H1 (cell line): Measurements from ENCODE around the gene ADRB1. TPM values are rescaled to one million over a fixed set of nuclear protein-coding genes. Genes with fewer than 3 reads are reported as not detected.

Experiments
- CTCF ChIA-PET: fragments of 300-600 bp; sonication (Branson Sonifier 250); formaldehyde crosslinking; loops from one replicate; lab custom pipeline; 2021; ENCODE audit not compliant: partially characterized antibody; lab: Charles Lee
- POLR2A ChIA-PET: fragments of 300-600 bp; sonication (Branson Sonifier 250); formaldehyde crosslinking; loops from one replicate; lab custom pipeline; 2021; ENCODE audit warnings: inconsistent platforms; ENCODE audit not compliant: partially characterized antibody; lab: Charles Lee
- DNase-seq, 2 experiments: peaks; one replicate each; pipeline versions ENCODE4 v3.0.0 to v3.0.0-alpha.2; 2010 to 2022; ENCODE audit warnings: low spot score in 2 of 2, low read depth in 1 of 2, mixed read lengths in 1 of 2
- FAIRE-seq: peaks from 2 replicates; lab custom pipeline; 2011; peaks lifted over from hg19 to GRCh38; lab: Jason Lieb, UNC
- H2AFZ ChIP-seq: 2 replicates; pipeline ENCODE4 v1.8.1; 2012; ENCODE audit warnings: low read length, inconsistent platforms
- H2AK5ac ChIP-seq: 2 replicates; pipeline ENCODE4 v1.6.1; 2013; ENCODE audit warnings: low read depth, low read length
- H2BK120ac ChIP-seq: replicated peaks from 2 replicates; pipeline ENCODE3; 2013; ENCODE audit warnings: low read depth, low read length, inconsistent platforms
- H2BK12ac ChIP-seq: 2 replicates; pipeline ENCODE4 v1.6.1; 2013; ENCODE audit warnings: low read depth, low read length
- H2BK15ac ChIP-seq: 2 replicates; pipeline ENCODE4 v1.6.1; 2013; ENCODE audit warnings: low read length
- H2BK20ac ChIP-seq: 2 replicates; pipeline ENCODE4 v1.6.1; 2013; ENCODE audit warnings: low read length
- H2BK5ac ChIP-seq: 2 replicates; pipeline ENCODE4 v1.6.1; 2013; ENCODE audit warnings: low read depth, low read length
- H3K14ac ChIP-seq: 2 replicates; pipeline ENCODE4 v1.6.1; 2013; ENCODE audit warnings: inconsistent platforms; ENCODE audit not compliant: insufficient read length
- H3K18ac ChIP-seq: 2 replicates; pipeline ENCODE4 v1.6.1; 2013; ENCODE audit warnings: low read length; ENCODE audit errors: extremely low read depth
- H3K23ac ChIP-seq: 2 replicates; pipeline ENCODE4 v1.6.1; 2013; ENCODE audit warnings: inconsistent platforms; ENCODE audit not compliant: insufficient read length
- H3K23me2 ChIP-seq: 2 replicates; pipeline ENCODE4 v1.6.1; 2013; ENCODE audit warnings: low read depth, low read length
- H3K27ac ChIP-seq: 2 replicates; pipeline ENCODE4 v1.6.1; 2011; ENCODE audit warnings: low read depth, low read length, inconsistent platforms
- H3K27me3 ChIP-seq, 4 experiments: replicated peaks in 1 of 4; 1 replicate in 1 of 4; 2 replicates in 3 of 4; pipeline versions ENCODE4 v1.6.1 to v1.8.1; 2011 to 2013; ENCODE audit warnings: low read length in 3 of 4, mild to moderate bottlenecking in 3 of 4, inconsistent platforms in 2 of 4, mixed read lengths in 2 of 4, moderate library complexity in 1 of 4; ENCODE audit not compliant: control insufficient read depth in 3 of 4, insufficient read depth in 3 of 4; ENCODE audit errors: extremely low read depth in 1 of 4
- H3K36me3 ChIP-seq, 4 experiments: 2 replicates each; pipeline versions ENCODE4 v1.6.1 to v1.8.1; 2011 to 2013; ENCODE audit warnings: mild to moderate bottlenecking in 4 of 4, low read length in 3 of 4, moderate library complexity in 2 of 4, control low read depth in 1 of 4, inconsistent platforms in 1 of 4; ENCODE audit not compliant: insufficient read depth in 4 of 4, control insufficient read depth in 2 of 4
- H3K4ac ChIP-seq: replicated peaks from 2 replicates; pipeline ENCODE3; 2013; ENCODE audit warnings: low read length, low read depth, mixed read lengths, inconsistent platforms; ENCODE audit not compliant: insufficient read length
- H3K4me1 ChIP-seq, 4 experiments: replicated peaks in 1 of 4; 1 replicate in 1 of 4; 2 replicates in 3 of 4; pipeline versions ENCODE4 v1.6.1 to v1.8.1; 2011 to 2013; ENCODE audit warnings: low read length in 3 of 4, inconsistent platforms in 2 of 4, mixed read lengths in 1 of 4; ENCODE audit not compliant: insufficient read depth in 4 of 4, control insufficient read depth in 3 of 4
- H3K4me2 ChIP-seq, 2 experiments: 2 replicates each; pipeline versions ENCODE4 v1.6.1 to v1.8.1; 2011 to 2013; ENCODE audit warnings: low read depth in 2 of 2, low read length in 2 of 2, control low read depth in 1 of 2, inconsistent platforms in 1 of 2, mild to moderate bottlenecking in 1 of 2; ENCODE audit not compliant: insufficient read depth in 1 of 2
- H3K4me3 ChIP-seq, 4 experiments: fragments of 200-600, 300-600 bp in 1 of 4; sonication (generic), shearing (Covaris generic), sonication (Bioruptor Twin) in 1 of 4; 2 replicates each; pipeline versions ENCODE4 v1.5.1 to v1.8.1; 2011 to 2016; ENCODE audit warnings: low read length in 4 of 4, low read depth in 3 of 4, control low read depth in 2 of 4, inconsistent platforms in 2 of 4, mild to moderate bottlenecking in 2 of 4, mixed read lengths in 1 of 4, moderate library complexity in 1 of 4; ENCODE audit not compliant: insufficient read depth in 2 of 4; ENCODE audit errors: extremely low read depth in 1 of 4
- H3K56ac ChIP-seq: replicated peaks from 2 replicates; pipeline ENCODE3; 2013; ENCODE audit warnings: low read depth, mild to moderate bottlenecking, mixed read lengths, low read length, inconsistent platforms; ENCODE audit not compliant: insufficient read length
- H3K79me1 ChIP-seq: 2 replicates; pipeline ENCODE4 v1.6.1; 2013; ENCODE audit warnings: low read depth, low read length, control low read depth
- H3K79me2 ChIP-seq, 2 experiments: 2 replicates each; pipeline versions ENCODE4 v1.6.1 to v1.8.1; 2012 to 2013; ENCODE audit warnings: low read length in 2 of 2, mild to moderate bottlenecking in 2 of 2, inconsistent platforms in 1 of 2; ENCODE audit not compliant: insufficient read depth in 2 of 2, control insufficient read depth in 1 of 2
- H3K9ac ChIP-seq, 4 experiments: replicated peaks in 1 of 4; 1 replicate in 1 of 4; 2 replicates in 3 of 4; pipeline versions ENCODE4 v1.6.1 to v1.8.1; 2011 to 2013; ENCODE audit warnings: low read depth in 3 of 4, low read length in 3 of 4, control low read depth in 2 of 4, mild to moderate bottlenecking in 2 of 4, moderate library complexity in 2 of 4, inconsistent platforms in 1 of 4; ENCODE audit errors: extremely low read depth in 1 of 4
- H3K9me3 ChIP-seq, 2 experiments: 2 replicates each; pipeline versions ENCODE4 v1.6.1 to v1.8.1; 2012 to 2013; ENCODE audit warnings: mild to moderate bottlenecking in 2 of 2, moderate library complexity in 2 of 2, control low read depth in 1 of 2, inconsistent platforms in 1 of 2, low read depth in 1 of 2, low read length in 1 of 2, mixed read lengths in 1 of 2; ENCODE audit not compliant: insufficient read depth in 2 of 2
- H4K20me1 ChIP-seq, 2 experiments: replicated peaks in 1 of 2; 2 replicates each; pipeline versions ENCODE3 to v1.8.1; 2011 to 2013; ENCODE audit warnings: inconsistent platforms in 2 of 2, low read length in 2 of 2, mild to moderate bottlenecking in 1 of 2; ENCODE audit not compliant: insufficient read depth in 2 of 2, control insufficient read depth in 1 of 2
- H4K5ac ChIP-seq: 2 replicates; pipeline ENCODE4 v1.6.1; 2013; ENCODE audit warnings: low read length, low read depth, mixed read lengths, inconsistent platforms; ENCODE audit not compliant: insufficient read length
- H4K8ac ChIP-seq: 2 replicates; pipeline ENCODE4 v1.8.0; 2013; ENCODE audit warnings: mild to moderate bottlenecking, moderate library complexity, low read length, inconsistent platforms; ENCODE audit not compliant: insufficient read depth; ENCODE audit errors: extremely low read depth
- H4K91ac ChIP-seq: replicated peaks from 2 replicates; pipeline ENCODE3; 2013; ENCODE audit warnings: low read length, mixed read lengths, inconsistent platforms; ENCODE audit not compliant: insufficient read length
- ATF3 ChIP-seq: IDR thresholded peaks from 2 replicates; pipeline ENCODE4 v1.6.1; 2011; ENCODE audit warnings: low read depth, mild to moderate bottlenecking, low read length; ENCODE audit not compliant: insufficient read depth
- CEBPB ChIP-seq: IDR thresholded peaks from 2 replicates; pipeline ENCODE4 v1.6.1; 2012; ENCODE audit warnings: low read depth, low read length
- CHD1 ChIP-seq: IDR thresholded peaks from 2 replicates; pipeline ENCODE4 v1.6.1; 2012; ENCODE audit warnings: low read depth, low read length, improper control_type of control experiment
- E2F6 ChIP-seq: IDR thresholded peaks from 2 replicates; pipeline ENCODE4 v1.6.1; 2012; ENCODE audit warnings: inconsistent platforms
- EGR1 ChIP-seq: IDR thresholded peaks from 2 replicates; pipeline ENCODE4 v1.6.1; 2011; ENCODE audit warnings: low read depth, low read length, borderline replicate concordance
- EP300 ChIP-seq, 2 experiments: IDR thresholded peaks; 1 replicate in 1 of 2; 2 replicates in 1 of 2; pipeline ENCODE4 v1.6.1; 2011 to 2012; ENCODE audit warnings: low read depth in 2 of 2, low read length in 2 of 2, mild to moderate bottlenecking in 2 of 2, borderline replicate concordance in 1 of 2, inconsistent platforms in 1 of 2, moderate library complexity in 1 of 2
- EZH2 ChIP-seq: fragments of 200-600 bp; sonication (generic); IDR thresholded peaks from 2 replicates; pipeline ENCODE4 v1.7.1; 2012; ENCODE audit warnings: low read depth, mild to moderate bottlenecking, moderate library complexity, low read length, inconsistent platforms; ENCODE audit not compliant: severe bottlenecking
- KDM5A ChIP-seq: fragments of 200-600 bp; IDR thresholded peaks from 2 replicates; pipeline ENCODE4 v1.7.1; 2012; ENCODE audit warnings: mild to moderate bottlenecking, low read length, inconsistent platforms, mixed read lengths
- NRF1 ChIP-seq: IDR thresholded peaks from 2 replicates; pipeline ENCODE4 v1.6.1; 2011; ENCODE audit warnings: mild to moderate bottlenecking, low read depth, low read length, improper control_type of control experiment
- RAD21 ChIP-seq, 2 experiments: IDR thresholded peaks in 1 of 2; conservative IDR thresholded peaks in 1 of 2; 2 replicates each; pipeline ENCODE4 v1.6.1; 2011; ENCODE audit warnings: low read depth in 2 of 2, low read length in 2 of 2, improper control_type of control experiment in 1 of 2, inconsistent platforms in 1 of 2, mild to moderate bottlenecking in 1 of 2, moderate library complexity in 1 of 2
- RXRA ChIP-seq: IDR thresholded peaks from 2 replicates; pipeline ENCODE4 v1.6.1; 2011; ENCODE audit warnings: low read depth, mild to moderate bottlenecking, low read length, moderate library complexity; ENCODE audit not compliant: insufficient read depth
- SP4 ChIP-seq: IDR thresholded peaks from 2 replicates; pipeline ENCODE4 v1.6.1; 2012; ENCODE audit warnings: low read length, inconsistent platforms
- WGBS, 2 experiments: shearing (Covaris generic) in 1 of 2; methylation state at CpG; one replicate each; pipeline versions ENCODE4 v1.1.6 to v1.1.7; 2013 to 2015; ENCODE audit warnings: low lambda C conversion rate in 2 of 2, mixed read lengths in 2 of 2, inconsistent platforms in 1 of 2, low coverage in 1 of 2, missing lambda C conversion rate in 1 of 2; ENCODE audit not compliant: insufficient replicate concordance in 2 of 2, insufficient coverage in 1 of 2, insufficient read length in 1 of 2; ENCODE audit errors: extremely low coverage in 1 of 2, missing lambda C conversion rate in 1 of 2; 5-methylcytosine and 5-hydroxymethylcytosine counted together
- polyA plus RNA-seq, 7 experiments: library from polyadenylated mRNA; depleted of rRNA in 3 of 7; stranded (reverse) in 5 of 7; unstranded in 2 of 7; fragments of >200 nt in 5 of 7; fragments of 200-250 nt in 2 of 7; gene quantifications; 1 replicate in 5 of 7; 2 replicates in 1 of 7; 4 replicates in 1 of 7; pipeline versions ENCODE4 v1.2.1 to v1.2.3, GENCODE V29; 2011 to 2013; ENCODE audit warnings: missing spikeins in 2 of 7, mixed read lengths in 2 of 7
- total RNA-seq: library from RNA; stranded (reverse); fragmentation: NEBNext Ultra II Directional; extraction: Animal tissue kit (Norgen Biotek cat#: 25700); gene quantifications from 2 replicates; pipeline ENCODE4 v1.2.1, GENCODE V29; 2021

ADRB1 gene
- total and polyA plus RNA-seq, 2 of the 8 experiments (the other 6 are each of a cell fraction or from before 2014, with no cell fraction given) = 0.14 to 0.48 TPM

- Histone ChIP-seq H4K5ac (no peak overlapping the region), H3K79me2 (no peaks in the 10 kb centered on the region), H3K23me2 (no peaks in the 10 kb centered on the region), H2AFZ (no peak overlapping the region), H3K56ac (no peak overlapping the region), H3K4ac (no peak overlapping the region), H3K23ac (no peak overlapping the region), H2BK120ac (no peak overlapping the region), H3K79me1 (no peaks in the 10 kb centered on the region), H3K4me3 (no peak overlapping the region), H2BK5ac (no peak overlapping the region), H3K9ac (no peak overlapping the region), H3K4me1 (no peaks in the 10 kb centered on the region), H3K27me3 (no peaks in the 10 kb centered on the region), H4K91ac (no peak overlapping the region), H4K20me1 (no peaks in the 10 kb centered on the region), H2BK12ac (no peak overlapping the region), H3K18ac (no peak overlapping the region), H2BK20ac (no peak overlapping the region), H2BK15ac (no peak overlapping the region), H3K14ac (no peak overlapping the region), H3K27ac (no peak overlapping the region), H3K4me2 (no peak overlapping the region), H4K8ac (no peak overlapping the region), H3K36me3 (no peaks in the 10 kb centered on the region), H2AK5ac (no peak overlapping the region), H3K9me3 (no peaks in the 10 kb centered on the region)
- DNase-seq = no peak
- POLR2A ChIA-PET = no interaction called here
- FAIRE-seq = no peak
- CTCF ChIA-PET = interaction anchor here (0.9 kb wide), 1 partner anchor 9 kb away, joined by 3 read pairs; no protein-coding TSS in a partner anchor
- WGBS, 2 experiments = 93% methylated on average over 5 of the region's 5 CpGs; no CpG with 5 or more reads in 1 of the 2 experiments
- TF ChIP-seq E2F6 (no peak), EGR1 (no peak), RAD21 (IDR thresholded peaks at IDR 0.05 in 1 of 2, conservative IDR thresholded peaks at IDR 0.05 in 1 of 2; ENCODE audit: low read depth in 2 of 2, low read length in 2 of 2) (no peak), ATF3 (no peak), CEBPB (no peak), NRF1 (no peak), EP300 (IDR thresholded peaks at IDR 0.05; ENCODE audit: borderline replicate concordance in 1 of 2, low read depth in 2 of 2, low read length in 2 of 2) (no peak), CHD1 (no peak), RXRA (no peak), KDM5A (no peak), EZH2 (no peak), SP4 (no peak)
These were observed 44.1 kb upstream of the ADRB1 start for GRCh38 chr10:113999531-113999930.
